Testis (tissue), 5 donors: ENCODE data around the gene PDS5B. TPM values are rescaled to one million over a fixed set of nuclear protein-coding genes. Genes with fewer than 3 reads are reported as not detected.

Experiments used
- DNase-seq: peaks from one replicate; pipeline ENCODE4 v3.0.0-alpha.2; 2019
- H3K27ac ChIP-seq, 2 donors: fragments of 200-600 bp; sonication (generic); one replicate each; pipeline ENCODE4 v1.5.1; 2019
- H3K27me3 ChIP-seq: fragments of 200-600 bp; sonication (generic); one replicate; pipeline ENCODE4 v1.5.1; 2019
- H3K36me3 ChIP-seq: fragments of 200-600 bp; sonication (generic); one replicate; pipeline ENCODE4 v1.5.1; 2017; ENCODE audit warnings: low read depth; ENCODE audit errors: missing control alignments
- H3K4me1 ChIP-seq: fragments of 200-600 bp; sonication (generic); one replicate; pipeline ENCODE4 v1.5.1; 2019
- H3K4me3 ChIP-seq, 2 donors: fragments of 200-600 bp; sonication (generic); one replicate each; pipeline ENCODE4 v1.5.1; 2017 to 2019
- H3K9me3 ChIP-seq: fragments of 200-600 bp; sonication (generic); one replicate; pipeline ENCODE4 v1.5.1; 2017
- POLR2A ChIP-seq: fragments of 450-650 bp; IDR thresholded peaks from one replicate; pipeline ENCODE4 v1.6.1; 2017; ENCODE audit warnings: antibody characterized with exemption, mild to moderate bottlenecking, moderate library complexity
- WGBS, 2 donors: methylation state at CpG; one replicate each; pipeline ENCODE4 v1.1.5; 2018; 5-methylcytosine and 5-hydroxymethylcytosine counted together
- intact Hi-C: fragments of 100-400 bp; cut with DNase I; formaldehyde crosslinking; loops from one replicate; pipeline ENCODE4 v1.15.1; 2023; ENCODE audit warnings: low total_unique reads
- long read RNA-seq, 2 donors: transcript quantifications; one replicate each; lab custom pipeline, GENCODE V29; 2026
- polyA plus RNA-seq: library from polyadenylated mRNA; stranded (reverse); fragments of 350-450 nt; fragmentation: Illumina TruSeq; extraction: RNeasy Lipid Tissue Mini Kit (QIAGEN cat#74804); gene quantifications from one replicate; pipeline ENCODE4 v1.2.3, GENCODE V29; 2014; ENCODE audit warnings: low read depth, low replicate concordance; ENCODE audit not compliant: insufficient read depth
- total RNA-seq, 2 donors: library from RNA; depleted of rRNA; stranded (reverse); fragments of >200 nt; gene quantifications; one replicate each; pipeline ENCODE4 v1.2.3, GENCODE V29; 2016
- TF ChIP-seq, protein P1 (sequence below), 3 experiments: fragments of 450-650 bp in 2 of 3; fragments of 200-600 bp in 1 of 3; sonication (generic) in 1 of 3; IDR thresholded peaks; one replicate each; pipeline ENCODE4 v1.5.1; 2016 to 2019; ENCODE audit warnings: antibody characterized with exemption in 3 of 3, mild to moderate bottlenecking in 2 of 3, moderate library complexity in 1 of 3

The PDS5B gene, protein sequence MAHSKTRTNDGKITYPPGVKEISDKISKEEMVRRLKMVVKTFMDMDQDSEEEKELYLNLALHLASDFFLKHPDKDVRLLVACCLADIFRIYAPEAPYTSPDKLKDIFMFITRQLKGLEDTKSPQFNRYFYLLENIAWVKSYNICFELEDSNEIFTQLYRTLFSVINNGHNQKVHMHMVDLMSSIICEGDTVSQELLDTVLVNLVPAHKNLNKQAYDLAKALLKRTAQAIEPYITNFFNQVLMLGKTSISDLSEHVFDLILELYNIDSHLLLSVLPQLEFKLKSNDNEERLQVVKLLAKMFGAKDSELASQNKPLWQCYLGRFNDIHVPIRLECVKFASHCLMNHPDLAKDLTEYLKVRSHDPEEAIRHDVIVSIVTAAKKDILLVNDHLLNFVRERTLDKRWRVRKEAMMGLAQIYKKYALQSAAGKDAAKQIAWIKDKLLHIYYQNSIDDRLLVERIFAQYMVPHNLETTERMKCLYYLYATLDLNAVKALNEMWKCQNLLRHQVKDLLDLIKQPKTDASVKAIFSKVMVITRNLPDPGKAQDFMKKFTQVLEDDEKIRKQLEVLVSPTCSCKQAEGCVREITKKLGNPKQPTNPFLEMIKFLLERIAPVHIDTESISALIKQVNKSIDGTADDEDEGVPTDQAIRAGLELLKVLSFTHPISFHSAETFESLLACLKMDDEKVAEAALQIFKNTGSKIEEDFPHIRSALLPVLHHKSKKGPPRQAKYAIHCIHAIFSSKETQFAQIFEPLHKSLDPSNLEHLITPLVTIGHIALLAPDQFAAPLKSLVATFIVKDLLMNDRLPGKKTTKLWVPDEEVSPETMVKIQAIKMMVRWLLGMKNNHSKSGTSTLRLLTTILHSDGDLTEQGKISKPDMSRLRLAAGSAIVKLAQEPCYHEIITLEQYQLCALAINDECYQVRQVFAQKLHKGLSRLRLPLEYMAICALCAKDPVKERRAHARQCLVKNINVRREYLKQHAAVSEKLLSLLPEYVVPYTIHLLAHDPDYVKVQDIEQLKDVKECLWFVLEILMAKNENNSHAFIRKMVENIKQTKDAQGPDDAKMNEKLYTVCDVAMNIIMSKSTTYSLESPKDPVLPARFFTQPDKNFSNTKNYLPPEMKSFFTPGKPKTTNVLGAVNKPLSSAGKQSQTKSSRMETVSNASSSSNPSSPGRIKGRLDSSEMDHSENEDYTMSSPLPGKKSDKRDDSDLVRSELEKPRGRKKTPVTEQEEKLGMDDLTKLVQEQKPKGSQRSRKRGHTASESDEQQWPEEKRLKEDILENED (N-terminal part only)
- total RNA-seq (10 to 100 TPM; 46.3 to 52.4 TPM), polyA plus RNA-seq (19.0 TPM)
- long read RNA-seq, donor 1, partial matches to known transcripts, result 126 of 129 reads
- long read RNA-seq, donor 1, other reads (novel, unspliced or antisense), result 0 of 129 reads
- long read RNA-seq, donor 2, partial matches to known transcripts, result 7 of 7 reads
- long read RNA-seq, donor 2, other reads (novel, unspliced or antisense), result 0 of 7 reads

DNA sequence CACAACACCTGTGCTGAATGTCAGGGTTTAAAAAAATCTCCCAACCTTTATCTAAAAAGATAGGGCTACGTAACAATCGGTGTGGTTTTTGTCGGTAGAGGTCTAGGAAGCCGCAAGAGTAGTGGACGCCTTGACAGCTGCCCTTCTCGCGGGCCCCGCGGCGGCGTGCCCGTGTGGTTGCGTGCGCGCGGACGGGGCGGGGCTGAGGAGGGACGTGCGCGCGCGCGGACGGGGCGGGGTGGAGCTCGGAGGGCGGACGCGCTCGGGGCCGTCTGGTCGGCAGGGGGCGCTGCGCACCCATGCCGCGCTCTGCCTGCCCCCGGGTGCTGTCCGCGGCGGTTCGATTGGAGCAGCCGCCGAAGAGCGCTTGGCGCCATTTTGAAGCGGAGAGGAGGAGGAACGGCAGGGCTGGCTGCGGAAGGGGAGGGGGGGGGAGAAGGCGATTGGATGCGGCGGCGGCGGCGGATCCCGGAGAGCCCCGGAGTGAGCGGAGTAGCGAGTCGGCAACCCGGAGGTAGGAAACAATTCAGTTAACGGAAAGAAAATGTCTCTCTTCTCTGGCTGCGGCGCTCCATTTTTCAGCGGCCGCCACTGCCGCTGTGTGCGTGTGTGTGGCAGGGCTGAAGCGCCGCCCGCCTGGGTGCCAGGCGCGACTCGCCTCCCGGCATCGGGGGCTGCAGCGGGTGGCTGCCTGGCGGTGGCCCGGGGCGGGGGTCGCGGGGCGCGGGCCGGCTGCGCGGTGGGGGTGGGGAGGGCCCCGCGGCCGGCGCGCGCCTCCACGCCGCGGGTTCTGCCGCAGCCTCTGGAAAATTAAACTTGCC, at the start of gene PDS5B:
TSS of gene PDS5B (plus strand) at position 373 of the 821 bp plus-strand sequence. CDS start 62,321 bp downstream, outside the sequence.
- Histone ChIP-seq H3K4me1 (peaks cover 8% of the 10 kb centered on the region), H3K9me3 (no peaks in the 10 kb centered on the region), H3K27me3 (no peaks in the 10 kb centered on the region), H3K27ac (peak within 1 kb of the TSS; percentile 98 to 99), H3K36me3 (no peaks in the 10 kb centered on the region), H3K4me3 (peak within 1 kb of the TSS; percentile 80 to 91)
- no peak for TF ChIP-seq POLR2A
- TF ChIP-seq, protein P1, sequence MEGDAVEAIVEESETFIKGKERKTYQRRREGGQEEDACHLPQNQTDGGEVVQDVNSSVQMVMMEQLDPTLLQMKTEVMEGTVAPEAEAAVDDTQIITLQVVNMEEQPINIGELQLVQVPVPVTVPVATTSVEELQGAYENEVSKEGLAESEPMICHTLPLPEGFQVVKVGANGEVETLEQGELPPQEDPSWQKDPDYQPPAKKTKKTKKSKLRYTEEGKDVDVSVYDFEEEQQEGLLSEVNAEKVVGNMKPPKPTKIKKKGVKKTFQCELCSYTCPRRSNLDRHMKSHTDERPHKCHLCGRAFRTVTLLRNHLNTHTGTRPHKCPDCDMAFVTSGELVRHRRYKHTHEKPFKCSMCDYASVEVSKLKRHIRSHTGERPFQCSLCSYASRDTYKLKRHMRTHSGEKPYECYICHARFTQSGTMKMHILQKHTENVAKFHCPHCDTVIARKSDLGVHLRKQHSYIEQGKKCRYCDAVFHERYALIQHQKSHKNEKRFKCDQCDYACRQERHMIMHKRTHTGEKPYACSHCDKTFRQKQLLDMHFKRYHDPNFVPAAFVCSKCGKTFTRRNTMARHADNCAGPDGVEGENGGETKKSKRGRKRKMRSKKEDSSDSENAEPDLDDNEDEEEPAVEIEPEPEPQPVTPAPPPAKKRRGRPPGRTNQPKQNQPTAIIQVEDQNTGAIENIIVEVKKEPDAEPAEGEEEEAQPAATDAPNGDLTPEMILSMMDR (IDR thresholded peaks at IDR 0.05), result peak; percentile 90 to 99 (median 98)
- 0 to 1% methylated on average over 21 to 73 of the region's 97 CpGs for WGBS, 2 donors
- DNase-seq, result peak; percentile 95
- intact Hi-C loops, result loop anchor here (5.0 kb wide), 1 partner anchor 956 kb away; no protein-coding TSS in a partner anchor

DNA sequence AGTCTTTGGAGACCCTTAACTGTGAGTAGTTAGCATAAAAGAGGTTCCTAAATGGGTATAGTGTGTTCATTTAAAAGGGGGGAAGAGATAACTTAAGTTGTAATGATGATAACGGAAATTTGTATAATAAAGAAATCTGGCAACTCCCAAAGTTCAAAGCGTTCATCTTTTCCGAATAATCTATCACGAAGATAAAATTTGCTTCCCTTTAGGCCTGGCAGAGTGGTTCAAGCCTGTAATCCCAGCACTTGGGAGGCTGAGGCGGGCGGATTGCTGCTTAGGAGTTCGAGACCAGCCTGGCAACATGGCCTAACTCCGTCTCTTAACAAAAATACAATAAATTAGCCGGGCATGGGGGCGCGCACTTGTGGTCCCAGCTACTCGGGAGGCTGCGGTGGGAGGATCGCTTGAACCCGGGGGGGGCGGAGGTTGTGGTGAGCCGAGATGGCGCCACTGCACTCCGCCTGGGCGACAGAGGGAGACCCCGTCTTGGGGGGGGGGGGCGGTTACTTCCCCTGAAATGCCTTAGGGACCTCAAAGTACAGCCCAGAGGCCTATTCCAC, 48.6 kb upstream of the PDS5B start:
- Histone ChIP-seq H3K4me1 (peaks cover 9% of the 10 kb centered on the region), H3K9me3 (no peaks in the 10 kb centered on the region), H3K27me3 (no peaks in the 10 kb centered on the region), H3K36me3 (no peaks in the 10 kb centered on the region), H3K27ac (peak overlapping the region; percentile 98), H3K4me3 (peak overlapping the region; percentile 91 to 94)
- intact Hi-C loops, result loop anchor here (10.0 kb wide), 1 partner anchor 153 kb away; no protein-coding TSS in a partner anchor
- DNase-seq, result peak; percentile 58
- WGBS, 2 donors, result 18 to 24% methylated on average over 11 to 21 of the region's 22 CpGs
- TF ChIP-seq, protein P1 (IDR thresholded peaks at IDR 0.05), result no peak
- TF ChIP-seq POLR2A, result no peak

DNA sequence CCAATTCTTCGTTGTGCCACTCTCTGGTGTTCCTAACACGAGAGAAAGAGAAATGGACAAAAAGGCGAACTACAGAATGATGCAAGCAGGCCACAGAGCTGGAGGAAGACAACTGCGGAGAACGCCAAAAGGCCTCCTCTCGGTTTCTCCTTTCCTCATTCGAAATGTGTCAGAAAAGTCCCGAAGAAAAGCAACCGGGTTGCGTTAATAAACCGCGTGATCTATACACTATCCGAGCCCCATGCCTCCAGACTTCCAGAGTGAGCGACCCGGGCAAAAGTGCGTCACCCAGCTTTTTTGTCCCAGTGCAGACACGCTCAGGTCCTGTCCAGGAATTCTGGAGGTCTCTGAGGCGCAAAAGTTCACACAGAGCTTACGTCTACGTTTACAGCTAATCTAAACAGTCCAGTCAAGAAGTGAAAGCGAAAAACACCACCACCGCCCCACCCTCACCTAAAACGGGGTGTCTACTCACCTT, 48.1 kb upstream of the PDS5B start:
- WGBS, 2 donors, result 0 to 1% methylated on average over 22 to 23 of the region's 23 CpGs
- TF ChIP-seq, protein P1 (IDR thresholded peaks at IDR 0.05), result no peak
- TF ChIP-seq POLR2A, result no peak
- intact Hi-C loops, result loop anchor here (10.0 kb wide), 1 partner anchor 153 kb away; no protein-coding TSS in a partner anchor

More for the DNA sequence above, 48.1 kb upstream of the PDS5B start:
- Histone ChIP-seq H3K4me3 (peak overlapping the region; percentile 91 to 94), H3K4me1 (peaks cover 9% of the 10 kb centered on the region), H3K36me3 (no peaks in the 10 kb centered on the region), H3K9me3 (no peaks in the 10 kb centered on the region), H3K27me3 (no peaks in the 10 kb centered on the region), H3K27ac (peak overlapping the region; percentile 98)
- DNase-seq, result no peak
